Endothelial cell of umbilical vein (primary cell): ENCODE measurements around the gene BDKRB2. TPM values are rescaled to one million over a fixed set of nuclear protein-coding genes. Genes with fewer than 3 reads are reported as not detected.

ENCODE experiments used
- BruUV-seq: library from RNA; stranded (reverse); fragments of 400-500 nt; replicated peaks from 2 replicates; lab custom pipeline; 2021; lab: Mats Ljungman, UMichigan
- CTCF ChIA-PET: fragments of 300-600, 350-600 bp; sonication (Branson Sonifier 250); formaldehyde crosslinking; loops from one replicate; lab custom pipeline; 2021; ENCODE audit warnings: antibody characterized with exemption, inconsistent platforms; lab: Charles Lee
- POLR2A ChIA-PET: fragments of 300-600, 350-600 bp; sonication (Branson Sonifier 250); formaldehyde crosslinking; loops from one replicate; lab custom pipeline; 2021; ENCODE audit warnings: antibody characterized with exemption, inconsistent platforms; lab: Charles Lee
- DNase-seq: peaks from one replicate; pipeline ENCODE4 v3.0.0-alpha.2; 2011; ENCODE audit warnings: low read depth, low spot score
- FAIRE-seq: peaks from 2 replicates; lab custom pipeline; 2011; peaks lifted over from hg19 to GRCh38; lab: Jason Lieb, UNC
- H2AFZ ChIP-seq: 2 replicates; pipeline ENCODE4 v1.6.0; 2012; ENCODE audit warnings: low read depth, low read length, control low read depth, inconsistent platforms
- H3K27ac ChIP-seq: 2 replicates; pipeline ENCODE4 v1.5.1; 2011; ENCODE audit warnings: low read depth, mild to moderate bottlenecking, control low read depth, low read length, moderate library complexity; ENCODE audit not compliant: insufficient read depth
- H3K27me3 ChIP-seq, 2 experiments: 2 replicates each; pipeline versions ENCODE4 v1.6.0 to v1.6.1; 2011; ENCODE audit warnings: low read length in 2 of 2, mixed read lengths in 1 of 2; ENCODE audit not compliant: control insufficient read depth in 2 of 2, insufficient read depth in 2 of 2
- H3K36me3 ChIP-seq, 2 experiments: 2 replicates in 1 of 2; 3 replicates in 1 of 2; pipeline ENCODE4 v1.5.1; 2011; ENCODE audit warnings: low read length in 2 of 2, mild to moderate bottlenecking in 1 of 2, moderate library complexity in 1 of 2; ENCODE audit not compliant: control insufficient read depth in 2 of 2, insufficient read depth in 2 of 2; ENCODE audit errors: extremely low read depth in 1 of 2
- H3K4me1 ChIP-seq: 3 replicates; pipeline ENCODE4 v1.5.1; 2011; ENCODE audit warnings: mild to moderate bottlenecking, low read length; ENCODE audit not compliant: control insufficient read depth, insufficient read depth; ENCODE audit errors: extremely low read depth
- H3K4me2 ChIP-seq: 2 replicates; pipeline ENCODE4 v1.6.1; 2011; ENCODE audit warnings: low read length, control low read depth, mixed read lengths; ENCODE audit not compliant: insufficient read depth
- H3K4me3 ChIP-seq, 3 experiments: fragments of 200-600 bp in 1 of 3; sonication (generic), shearing (Covaris generic) in 1 of 3; replicated peaks in 1 of 3; 2 replicates each; pipeline ENCODE4 v1.5.1; 2011 to 2016; ENCODE audit warnings: control low read depth in 3 of 3, low read length in 3 of 3, mild to moderate bottlenecking in 2 of 3, inconsistent platforms in 1 of 3, low read depth in 1 of 3, moderate library complexity in 1 of 3; ENCODE audit not compliant: insufficient read depth in 1 of 3
- H3K79me2 ChIP-seq: 2 replicates; pipeline ENCODE4 v1.6.0; 2012; ENCODE audit warnings: low read length, inconsistent platforms; ENCODE audit not compliant: control insufficient read depth, insufficient read depth
- H3K9ac ChIP-seq: replicated peaks from 2 replicates; pipeline ENCODE3; 2011; ENCODE audit warnings: low read length, control low read depth; ENCODE audit not compliant: insufficient read depth; ENCODE audit errors: extremely low read depth
- H3K9me1 ChIP-seq: replicated peaks from 3 replicates; pipeline ENCODE4 v1.6.0; 2011; ENCODE audit warnings: mild to moderate bottlenecking, low read length; ENCODE audit not compliant: control insufficient read depth, insufficient read depth; ENCODE audit errors: extremely low read depth
- H3K9me3 ChIP-seq: replicated peaks from 2 replicates; pipeline ENCODE4 v1.5.1; 2012; ENCODE audit warnings: low read length, inconsistent platforms; ENCODE audit not compliant: control insufficient read depth, insufficient read depth
- H4K20me1 ChIP-seq: replicated peaks from 2 replicates; pipeline ENCODE3; 2011; ENCODE audit warnings: mild to moderate bottlenecking, low read length; ENCODE audit not compliant: control insufficient read depth, insufficient read depth; ENCODE audit errors: extremely low read depth
- CTCF ChIP-seq, 2 donors: IDR thresholded peaks; 1 replicate in 1 of 2; 2 replicates in 1 of 2; pipeline ENCODE4 v1.5.1; 2011; ENCODE audit warnings: low read length in 2 of 2, mild to moderate bottlenecking in 2 of 2, moderate library complexity in 2 of 2, control low read depth in 1 of 2, inconsistent platforms in 1 of 2, low read depth in 1 of 2; ENCODE audit not compliant: insufficient read depth in 1 of 2; ENCODE audit errors: extremely low read depth in 1 of 2
- EZH2 ChIP-seq: IDR thresholded peaks from 2 replicates; pipeline ENCODE4 v1.6.1; 2012; ENCODE audit warnings: borderline replicate concordance, low read depth, mild to moderate bottlenecking, moderate library complexity, low read length, inconsistent platforms; ENCODE audit not compliant: severe bottlenecking
- FOS ChIP-seq: IDR thresholded peaks from 2 replicates; pipeline ENCODE4 v1.6.1; 2011; ENCODE audit warnings: mild to moderate bottlenecking, low read length, moderate library complexity, borderline replicate concordance; ENCODE audit not compliant: insufficient read depth
- GATA2 ChIP-seq: IDR thresholded peaks from 2 replicates; pipeline ENCODE4 v1.7.0; 2011; ENCODE audit warnings: low read depth, mild to moderate bottlenecking, moderate library complexity, mixed read lengths, low read length; ENCODE audit not compliant: insufficient read length, insufficient read depth
- JUN ChIP-seq: IDR thresholded peaks from 2 replicates; pipeline ENCODE4 v1.6.1; 2011; ENCODE audit warnings: borderline replicate concordance, low read depth; ENCODE audit not compliant: insufficient read length, insufficient read depth
- MAX ChIP-seq: IDR thresholded peaks from 2 replicates; pipeline ENCODE4 v1.6.1; 2011; ENCODE audit not compliant: insufficient read depth, insufficient read length
- MYC ChIP-seq: IDR thresholded peaks from one replicate; pipeline ENCODE4 v1.6.1; 2011; ENCODE audit warnings: mild to moderate bottlenecking, low read depth, low read length
- POLR2A ChIP-seq: IDR thresholded peaks from 2 replicates; pipeline ENCODE4 v1.6.1; 2012; ENCODE audit warnings: low read depth, mild to moderate bottlenecking, control low read depth, low read length
- POLR2AphosphoS5 ChIP-seq: IDR thresholded peaks from 2 replicates; pipeline ENCODE4 v1.6.1; 2012; ENCODE audit warnings: low read depth, mild to moderate bottlenecking, control low read depth, low read length, moderate library complexity; ENCODE audit not compliant: insufficient read depth
- dilution Hi-C: fragments of 300-500 bp; cut with MboI; formaldehyde crosslinking; loops from one replicate; pipeline ENCODE4 v1.15.0; 2019; ENCODE audit warnings: low sequenced_read_pairs; ENCODE audit not compliant: extremely low pct_ligation_motif_present
- intact Hi-C: fragments of 100-400 bp; cut with micrococcal nuclease; formaldehyde crosslinking; loops from one replicate; pipeline ENCODE4 v1.10.0; 2022
- polyA plus RNA-seq, 4 experiments: library from polyadenylated mRNA; depleted of rRNA in 3 of 4; stranded (reverse) in 3 of 4; unstranded in 1 of 4; fragments of >200 nt; gene quantifications; 2 replicates each; pipeline versions ENCODE4 v1.2.1 to v1.2.3, GENCODE V29; 2011 to 2012; ENCODE audit warnings: missing spikeins in 1 of 4
- total RNA-seq: library from RNA; stranded (reverse); gene quantifications from 2 replicates; pipeline ENCODE4 v1.2.3, GENCODE V29; 2021

Gene BDKRB2
- total and polyA plus RNA-seq, 2 donors (not counting 3 experiments of a cell fraction or from before 2014, with no cell fraction given): 0.22 to 0.77 TPM

DNA sequence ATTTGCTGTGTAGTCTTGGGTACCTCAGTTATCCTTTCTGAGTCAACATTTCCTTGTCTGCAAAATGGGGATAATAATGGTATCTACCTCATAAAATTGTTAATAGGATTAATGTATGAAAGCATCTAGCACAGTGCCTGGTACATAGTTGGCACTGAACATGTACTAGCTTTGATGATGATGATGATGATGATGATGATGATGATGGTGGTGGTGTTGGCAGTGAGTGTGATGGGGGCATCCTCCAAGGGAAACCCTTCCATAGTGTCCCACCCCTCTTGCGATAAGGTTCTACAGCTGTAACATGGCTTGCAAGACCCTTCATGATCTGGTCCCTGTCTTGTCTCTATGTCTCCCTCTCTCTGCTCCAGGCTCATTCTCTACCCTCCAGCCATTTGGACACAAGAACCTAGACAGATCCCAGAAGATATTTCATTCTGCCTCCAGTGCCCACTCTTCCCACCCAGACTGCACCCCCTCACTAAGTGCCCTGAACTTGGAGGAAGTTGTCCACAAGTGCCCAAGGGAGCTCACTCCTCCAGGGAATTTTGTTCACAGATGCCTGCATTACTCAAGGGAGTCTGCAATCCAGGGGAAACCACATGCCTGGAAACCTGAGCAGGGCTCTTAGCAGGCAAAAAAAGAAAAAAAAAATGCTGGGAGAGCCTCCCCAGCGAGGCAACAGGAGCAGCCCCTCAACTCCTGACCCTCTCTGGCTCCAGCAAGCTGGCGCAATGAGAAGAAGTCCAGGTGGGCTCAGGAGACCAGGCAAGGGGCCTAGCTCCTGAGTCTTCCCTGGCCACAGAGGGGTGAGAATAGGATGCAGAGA lies 41.3 kb downstream of the BDKRB2 start:
- Histone ChIP-seq H3K4me1 (no peaks in the 10 kb centered on the region), H3K4me2 (no peak overlapping the region), H4K20me1 (no peaks in the 10 kb centered on the region), H3K79me2 (no peaks in the 10 kb centered on the region), H3K4me3 (no peak overlapping the region), H3K9me3 (no peaks in the 10 kb centered on the region), H3K27ac (no peak overlapping the region), H3K9me1 (no peaks in the 10 kb centered on the region), H2AFZ (no peak overlapping the region), H3K27me3 (no peaks in the 10 kb centered on the region), H3K36me3 (no peaks in the 10 kb centered on the region), H3K9ac (no peak overlapping the region)
- CTCF ChIA-PET: no interaction called here
- FAIRE-seq (no peak), DNase-seq (no peak)
- dilution Hi-C loops (no loop called here), intact Hi-C loops (no loop called here)
- BruUV-seq: no TSS peak
- TF ChIP-seq MAX (no peak), CTCF (IDR thresholded peaks at IDR 0.05; ENCODE audit: extremely low read depth in 1 of 2, insufficient read depth in 1 of 2, low read depth in 1 of 2, low read length in 2 of 2) (no peak), JUN (no peak), GATA2 (no peak), MYC (no peak), FOS (no peak), POLR2AphosphoS5 (no peak), POLR2A (no peak), EZH2 (no peak)
- POLR2A ChIA-PET: no interaction called here
